ENCODE data around the gene TMEM150C. TPM values are rescaled to one million over a fixed set of nuclear protein-coding genes. Genes with fewer than 3 reads are reported as not detected.

TMEM150C gene
- total RNA-seq, 1 donor from 2014 or later: 0.95 TPM

GRCh38 chr4:82542642-82543041 lies 19.1 kb downstream of the TMEM150C start:
- Histone ChIP-seq H3K9ac (ENCODE audit: low read length) (no peak overlapping the region), H3K4me2 (ENCODE audit: low read length) (no peak overlapping the region), H3K36me3 (ENCODE audit: insufficient read depth, low read length) (no peaks in the 10 kb centered on the region), H3K4me1 (ENCODE audit: insufficient read depth, low read length) (no peaks in the 10 kb centered on the region), H3K4me3 (ENCODE audit: insufficient read depth, low read depth, low read length) (no peak overlapping the region), H3K79me2 (ENCODE audit: insufficient read depth, low read length) (no peaks in the 10 kb centered on the region), H3K27ac (ENCODE audit: low read depth, low read length) (no peak overlapping the region), H3K9me3 (ENCODE audit: insufficient read depth, low read depth, low read length) (no peaks in the 10 kb centered on the region), H4K20me1 (ENCODE audit: insufficient read depth, low read length) (no peaks in the 10 kb centered on the region), H3K27me3 (ENCODE audit: insufficient read depth, low read length) (no peaks in the 10 kb centered on the region), H2AFZ (ENCODE audit: low read depth, low read length) (no peak overlapping the region)
- H3K4me1 Mint-ChIP-seq (ENCODE audit: low read depth, unreplicated experiment): no peaks in the 10 kb centered on the region
- TF ChIP-seq EZH2 (IDR thresholded peaks at IDR 0.05; ENCODE audit: insufficient read depth, low read length): no peak
- TF ChIP-seq, protein P1, sequence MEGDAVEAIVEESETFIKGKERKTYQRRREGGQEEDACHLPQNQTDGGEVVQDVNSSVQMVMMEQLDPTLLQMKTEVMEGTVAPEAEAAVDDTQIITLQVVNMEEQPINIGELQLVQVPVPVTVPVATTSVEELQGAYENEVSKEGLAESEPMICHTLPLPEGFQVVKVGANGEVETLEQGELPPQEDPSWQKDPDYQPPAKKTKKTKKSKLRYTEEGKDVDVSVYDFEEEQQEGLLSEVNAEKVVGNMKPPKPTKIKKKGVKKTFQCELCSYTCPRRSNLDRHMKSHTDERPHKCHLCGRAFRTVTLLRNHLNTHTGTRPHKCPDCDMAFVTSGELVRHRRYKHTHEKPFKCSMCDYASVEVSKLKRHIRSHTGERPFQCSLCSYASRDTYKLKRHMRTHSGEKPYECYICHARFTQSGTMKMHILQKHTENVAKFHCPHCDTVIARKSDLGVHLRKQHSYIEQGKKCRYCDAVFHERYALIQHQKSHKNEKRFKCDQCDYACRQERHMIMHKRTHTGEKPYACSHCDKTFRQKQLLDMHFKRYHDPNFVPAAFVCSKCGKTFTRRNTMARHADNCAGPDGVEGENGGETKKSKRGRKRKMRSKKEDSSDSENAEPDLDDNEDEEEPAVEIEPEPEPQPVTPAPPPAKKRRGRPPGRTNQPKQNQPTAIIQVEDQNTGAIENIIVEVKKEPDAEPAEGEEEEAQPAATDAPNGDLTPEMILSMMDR (IDR thresholded peaks at IDR 0.05; ENCODE audit: insufficient read depth, low read depth, low read length): no peak
- FAIRE-seq (no peak), DNase-seq (ENCODE audit: low read depth) (no peak)
- no peak overlapping the region for H3K4me3 Mint-ChIP-seq (ENCODE audit: unreplicated experiment)
- H3K27me3 Mint-ChIP-seq (ENCODE audit: low read depth, unreplicated experiment): no peaks in the 10 kb centered on the region
- H3K27ac Mint-ChIP-seq (ENCODE audit: unreplicated experiment): no peak overlapping the region
- H3K9me3 Mint-ChIP-seq (ENCODE audit: unreplicated experiment): peaks cover 1% of the 10 kb centered on the region
- no peaks in the 10 kb centered on the region for H3K36me3 Mint-ChIP-seq (ENCODE audit: low read depth, unreplicated experiment)

GRCh38 chr4:82529322-82529721 lies 32.5 kb downstream of the TMEM150C start:
- H3K36me3 Mint-ChIP-seq (ENCODE audit: low read depth, unreplicated experiment): no peaks in the 10 kb centered on the region
- H3K4me3 Mint-ChIP-seq (ENCODE audit: unreplicated experiment): no peak overlapping the region
- H3K9me3 Mint-ChIP-seq (ENCODE audit: unreplicated experiment): no peaks in the 10 kb centered on the region
- Histone ChIP-seq H3K4me1 (ENCODE audit: insufficient read depth, low read length) (no peaks in the 10 kb centered on the region), H3K4me3 (ENCODE audit: insufficient read depth, low read depth, low read length) (no peak overlapping the region), H3K36me3 (ENCODE audit: insufficient read depth, low read length) (no peaks in the 10 kb centered on the region), H3K27ac (ENCODE audit: low read depth, low read length) (no peak overlapping the region), H4K20me1 (ENCODE audit: insufficient read depth, low read length) (no peaks in the 10 kb centered on the region), H2AFZ (ENCODE audit: low read depth, low read length) (no peak overlapping the region), H3K9ac (ENCODE audit: low read length) (no peak overlapping the region), H3K27me3 (ENCODE audit: insufficient read depth, low read length) (peaks cover 3% of the 10 kb centered on the region), H3K79me2 (ENCODE audit: insufficient read depth, low read length) (no peaks in the 10 kb centered on the region), H3K9me3 (ENCODE audit: insufficient read depth, low read depth, low read length) (peaks cover 4% of the 10 kb centered on the region), H3K4me2 (ENCODE audit: low read length) (no peak overlapping the region)
- H3K4me1 Mint-ChIP-seq (ENCODE audit: low read depth, unreplicated experiment): no peaks in the 10 kb centered on the region
- no peak overlapping the region for H3K27ac Mint-ChIP-seq (ENCODE audit: unreplicated experiment)
- DNase-seq (ENCODE audit: low read depth): no peak
- no peak for TF ChIP-seq EZH2 (IDR thresholded peaks at IDR 0.05; ENCODE audit: insufficient read depth, low read length)
- TF ChIP-seq, protein P1 (IDR thresholded peaks at IDR 0.05; ENCODE audit: insufficient read depth, low read depth, low read length): no peak
- no peak for FAIRE-seq
- peaks cover 6% of the 10 kb centered on the region for H3K27me3 Mint-ChIP-seq (ENCODE audit: low read depth, unreplicated experiment)

DNA sequence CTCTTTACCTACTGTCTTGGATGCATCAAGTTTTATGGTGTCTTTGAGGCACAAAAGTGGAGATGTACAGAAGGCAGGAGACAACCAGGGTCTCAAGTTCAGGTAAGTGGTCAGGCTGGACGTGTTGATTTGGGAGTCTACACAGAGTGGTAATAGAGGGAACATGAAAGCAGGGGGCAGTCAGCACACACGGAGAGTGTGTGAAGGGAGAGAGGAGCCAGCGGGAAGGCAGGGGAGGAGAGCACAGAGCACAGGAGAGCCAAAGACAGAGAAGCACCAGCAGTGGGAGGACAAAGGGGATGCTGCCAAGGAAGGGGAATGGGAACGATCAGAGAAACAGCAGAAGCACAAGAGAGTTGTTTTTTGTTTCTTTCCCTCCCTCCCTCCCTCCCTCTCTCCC lies 32.9 kb downstream of the TMEM150C start:
- Mint-ChIP-seq H3K4me1 (ENCODE audit: low read depth, unreplicated experiment) (no peaks in the 10 kb centered on the region), H3K36me3 (ENCODE audit: low read depth, unreplicated experiment) (no peaks in the 10 kb centered on the region), H3K9me3 (ENCODE audit: unreplicated experiment) (no peaks in the 10 kb centered on the region), H3K27me3 (ENCODE audit: low read depth, unreplicated experiment) (peaks cover 6% of the 10 kb centered on the region), H3K4me3 (ENCODE audit: unreplicated experiment) (no peak overlapping the region), H3K27ac (ENCODE audit: unreplicated experiment) (no peak overlapping the region)
- Histone ChIP-seq H4K20me1 (ENCODE audit: insufficient read depth, low read length) (no peaks in the 10 kb centered on the region), H2AFZ (ENCODE audit: low read depth, low read length) (no peak overlapping the region), H3K27me3 (ENCODE audit: insufficient read depth, low read length) (peaks cover 3% of the 10 kb centered on the region), H3K9ac (ENCODE audit: low read length) (no peak overlapping the region), H3K4me2 (ENCODE audit: low read length) (no peak overlapping the region), H3K36me3 (ENCODE audit: insufficient read depth, low read length) (no peaks in the 10 kb centered on the region), H3K9me3 (ENCODE audit: insufficient read depth, low read depth, low read length) (peaks cover 4% of the 10 kb centered on the region), H3K4me1 (ENCODE audit: insufficient read depth, low read length) (no peaks in the 10 kb centered on the region), H3K4me3 (ENCODE audit: insufficient read depth, low read depth, low read length) (no peak overlapping the region), H3K79me2 (ENCODE audit: insufficient read depth, low read length) (no peaks in the 10 kb centered on the region), H3K27ac (ENCODE audit: low read depth, low read length) (no peak overlapping the region)
- DNase-seq (ENCODE audit: low read depth): no peak
- no peak for FAIRE-seq
- no peak for TF ChIP-seq EZH2 (IDR thresholded peaks at IDR 0.05; ENCODE audit: insufficient read depth, low read length)
- TF ChIP-seq, protein P1 (IDR thresholded peaks at IDR 0.05; ENCODE audit: insufficient read depth, low read depth, low read length): no peak
